GM19240 (cell line): ENCODE data around the gene CITED2.
A peak's percentile ranks its signal among the peaks of the same experiment; 100 is the strongest.

Experiments
- DNase-seq: peaks from one replicate; pipeline ENCODE4 v3.0.0; 2011; ENCODE audit warnings: low spot score; ENCODE audit not compliant: insufficient read length

Gene CITED2

DNA sequence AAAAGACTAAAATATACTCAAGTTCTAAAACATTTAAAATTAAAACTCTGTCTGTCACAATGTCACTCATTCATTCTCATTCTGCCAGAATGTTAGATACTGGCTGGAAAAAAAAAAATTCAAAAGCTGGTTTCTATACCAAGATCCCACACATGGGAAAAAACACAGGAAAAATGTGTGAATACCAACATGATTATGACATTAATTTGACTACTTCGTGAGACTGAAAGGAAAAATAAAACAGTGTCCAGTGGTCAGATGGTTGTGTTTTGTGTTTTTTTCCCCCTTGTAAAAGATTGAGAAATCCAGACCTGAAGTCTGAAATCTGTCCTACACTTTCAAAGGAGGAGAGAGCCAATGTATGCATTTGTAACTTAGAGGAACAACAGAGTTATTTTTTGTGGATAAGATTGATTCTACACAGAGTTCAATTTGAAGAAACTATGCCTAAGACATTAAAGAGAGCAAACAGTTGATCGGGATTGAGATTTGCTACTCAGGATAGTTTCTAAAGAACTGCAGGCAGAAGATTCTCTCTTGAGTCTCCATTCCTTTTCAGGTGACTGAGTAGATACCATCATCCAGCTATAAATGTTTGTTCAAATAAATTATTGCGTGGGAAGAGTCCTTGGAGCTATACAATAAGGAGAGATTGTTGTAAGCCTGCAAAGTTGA lies 43.5 kb downstream of the CITED2 start:
- DNase-seq: no peak

DNA sequence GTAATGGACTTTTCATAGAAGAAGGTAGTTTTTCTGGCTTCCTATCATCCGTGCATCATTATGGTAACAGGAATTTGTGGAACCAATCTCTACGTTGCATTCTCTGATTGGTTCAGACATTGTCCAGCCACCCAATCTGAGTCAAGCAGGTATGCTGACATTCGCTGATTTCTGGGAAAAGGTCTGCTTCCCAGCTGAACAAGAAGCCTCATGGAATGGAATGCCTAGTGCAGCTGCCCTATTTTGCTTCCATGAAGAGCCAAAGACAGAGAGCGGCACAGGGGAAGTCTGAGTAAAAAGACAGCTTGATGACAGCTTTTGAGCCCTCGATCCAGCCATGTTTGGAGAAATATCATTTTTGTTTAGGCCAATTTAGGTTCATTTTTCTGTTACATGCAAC lies 44.1 kb downstream of the CITED2 start:
- DNase-seq: no peak

GRCh38 chr6:139329224-139329623 lies 45.2 kb downstream of the CITED2 start:
- no peak for DNase-seq

DNA sequence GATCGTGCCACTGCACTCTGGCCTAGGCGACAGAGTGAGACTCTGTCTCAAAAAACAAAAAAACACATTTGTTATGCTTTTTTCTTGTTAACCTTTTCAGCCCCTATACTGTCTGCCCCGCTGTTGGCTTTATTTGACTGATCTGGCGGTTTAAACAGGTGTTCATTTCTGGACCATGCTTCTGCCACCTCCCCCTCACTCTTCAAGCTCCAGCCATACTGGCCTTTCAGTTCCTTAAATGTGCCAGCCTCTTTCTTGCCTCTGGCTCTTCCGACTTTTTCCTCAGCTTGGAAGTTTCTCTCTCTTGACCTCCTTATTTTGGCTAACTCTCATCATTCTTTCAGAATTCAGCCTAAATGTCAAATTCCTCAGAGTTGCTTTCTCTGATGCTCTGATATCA lies 47.4 kb downstream of the CITED2 start:
- DNase-seq: no peak

DNA sequence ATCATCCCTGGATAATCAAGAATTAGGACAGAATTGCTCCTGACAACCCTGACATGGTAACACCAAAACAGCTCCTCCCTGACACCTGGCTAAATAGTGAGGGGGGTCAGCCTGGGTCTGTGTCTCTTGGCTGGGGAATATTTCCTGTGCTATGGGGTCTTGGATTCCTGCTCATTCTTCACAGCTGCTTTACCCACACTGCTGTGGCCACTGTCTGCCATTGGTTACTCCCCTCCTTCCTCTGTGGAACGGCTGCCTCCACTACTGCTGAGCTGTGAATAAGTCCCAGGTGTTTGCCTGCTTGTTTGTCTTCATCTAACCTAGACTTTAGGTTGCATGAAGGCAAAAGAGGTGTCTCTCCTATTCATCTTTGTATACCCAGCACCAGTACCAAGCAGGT lies 48.8 kb downstream of the CITED2 start:
- DNase-seq: no peak

DNA sequence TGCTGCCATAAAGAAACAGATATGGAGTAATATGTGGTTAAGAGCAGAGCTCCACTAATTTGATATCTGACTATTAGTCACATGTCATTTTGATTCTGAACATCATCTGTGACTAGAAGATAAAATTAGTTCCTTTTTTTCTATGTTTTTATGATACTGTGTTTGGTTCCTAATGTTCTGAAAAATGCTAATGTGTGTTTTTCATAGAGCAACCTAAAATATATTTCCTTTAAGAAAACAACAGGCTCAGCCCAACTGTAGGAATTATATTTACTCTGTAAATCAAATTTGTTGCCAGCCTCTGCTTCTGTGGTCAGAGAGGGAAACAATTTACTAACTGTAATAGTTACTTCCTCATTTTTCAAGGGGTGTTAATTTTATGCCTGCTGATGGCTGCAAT lies 49.3 kb downstream of the CITED2 start:
- DNase-seq: no peak

- DNase-seq: no peak
Measured at GRCh38 chr6:139324301-139324555, 50.2 kb downstream of the CITED2 start.

- peak; percentile 17 for DNase-seq
Measured at GRCh38 chr6:139323511-139324300, 50.7 kb downstream of the CITED2 start.
